NCI-H774 (cell line): ENCODE results near the gene FANCC.

Experiments
- DNase-seq: peaks from one replicate; lab custom pipeline; 2025; lab: John Stamatoyannopoulos, UW

FANCC gene

DNA sequence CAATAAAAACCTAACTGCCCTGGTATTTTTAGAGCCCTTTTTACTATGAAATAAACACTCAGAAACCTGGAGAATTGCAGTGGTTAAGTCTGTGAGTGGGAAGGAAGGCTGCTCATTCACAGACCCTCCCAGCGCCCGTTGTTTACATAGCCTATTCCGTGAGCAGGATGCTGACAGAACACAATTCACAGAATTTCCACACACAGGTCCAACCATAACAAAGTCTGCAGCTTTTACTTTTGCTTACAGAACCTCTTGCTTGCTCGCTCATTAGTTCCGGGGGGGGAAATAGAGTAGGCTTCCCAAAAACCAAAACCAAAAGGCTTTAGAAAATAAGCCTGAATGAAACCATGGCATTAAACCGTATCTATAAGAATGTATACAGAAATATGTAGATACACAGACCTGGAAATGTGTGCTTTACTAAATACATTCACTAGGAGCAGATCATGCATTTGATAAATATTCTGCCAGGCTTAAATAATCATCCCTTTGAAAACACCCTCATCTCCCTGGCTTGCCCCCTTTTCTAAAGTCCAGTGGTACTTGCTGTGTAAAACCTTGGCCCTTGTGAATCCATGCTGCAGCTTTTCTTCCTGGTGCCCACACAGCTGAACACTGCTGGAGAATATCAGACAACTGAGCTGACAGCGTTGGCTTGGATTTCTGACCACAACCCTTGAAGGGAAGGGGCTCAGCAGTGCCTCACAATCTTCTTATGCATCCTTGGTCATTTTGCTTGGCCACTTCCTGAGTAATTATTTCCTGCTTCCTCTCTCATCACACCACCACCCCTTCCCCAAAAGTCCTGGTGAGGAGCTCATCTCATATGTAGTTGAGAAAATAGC, 128.0 kb downstream of the FANCC start:
- no peak for DNase-seq

DNA sequence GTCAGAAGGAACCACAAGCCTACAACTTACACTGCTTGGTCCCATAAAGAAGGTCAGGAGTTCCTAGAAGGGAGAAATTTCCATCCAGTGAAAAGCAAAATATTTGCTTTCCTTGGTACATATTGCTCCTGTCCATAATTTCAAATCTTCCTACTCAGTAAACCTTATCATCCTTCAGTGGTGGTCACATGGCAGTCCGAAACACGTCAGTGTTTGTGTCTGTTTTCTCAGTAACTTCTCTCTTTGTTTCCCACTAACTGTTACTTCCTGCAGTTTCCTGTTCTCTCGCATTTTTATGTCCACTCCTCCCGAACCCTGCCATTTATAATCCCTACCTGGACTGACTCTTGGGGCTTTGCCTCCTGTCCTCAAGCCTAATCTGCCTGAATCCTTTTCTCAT, 129.1 kb downstream of the FANCC start:
- DNase-seq: no peak

DNA sequence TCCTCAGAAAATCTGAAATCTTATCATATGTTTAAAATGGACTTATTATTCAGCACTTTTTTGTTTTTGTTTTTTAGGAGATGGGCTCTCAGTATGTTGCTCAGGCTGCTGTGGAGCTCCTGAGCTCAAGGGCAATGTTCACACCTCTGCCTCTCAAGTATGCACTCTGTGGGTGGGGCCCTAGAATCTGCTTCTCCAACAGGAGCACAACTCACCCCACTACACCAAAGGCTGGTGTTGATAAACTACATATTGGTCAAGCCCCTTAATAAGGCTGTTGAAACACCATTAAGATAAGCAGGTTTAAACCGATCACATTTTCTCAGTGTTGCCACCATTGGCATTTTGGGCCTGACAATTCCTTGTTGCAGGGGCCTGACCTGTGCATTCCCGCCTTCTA, 131.6 kb downstream of the FANCC start:
- no peak for DNase-seq

DNA sequence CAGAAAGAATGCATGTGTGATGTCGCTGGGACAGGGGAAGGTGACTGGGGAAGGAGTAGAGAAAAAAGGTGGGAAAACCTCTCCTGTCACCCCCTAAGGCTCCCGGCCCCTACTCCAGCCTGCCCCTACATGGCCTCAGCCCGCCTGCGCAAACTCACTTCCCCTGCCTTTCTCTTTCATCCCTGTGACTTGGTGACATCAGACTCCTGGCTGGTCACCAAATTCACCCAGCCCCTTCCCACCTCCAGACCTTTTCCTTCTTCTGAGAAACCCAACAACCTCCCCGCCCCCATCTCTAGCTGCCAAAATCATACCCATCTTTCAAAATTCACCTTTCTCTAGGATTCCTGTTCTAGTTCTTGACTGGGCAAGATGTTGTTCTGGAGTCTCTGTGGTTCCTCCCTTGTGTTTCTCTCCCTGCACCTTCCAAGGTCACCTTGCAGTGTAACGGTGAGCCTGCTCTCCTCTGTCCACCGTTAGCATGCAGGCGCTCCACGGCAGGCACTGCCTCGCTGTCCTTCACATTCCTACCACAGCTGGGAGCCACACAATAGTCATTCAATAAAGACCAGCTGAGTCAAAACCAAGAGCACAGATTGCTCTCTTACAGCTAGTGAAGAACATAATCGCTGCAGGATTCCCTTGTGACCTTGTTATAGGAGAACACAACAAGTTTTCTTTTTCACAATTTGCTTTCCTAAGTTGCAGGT, 134.5 kb downstream of the FANCC start:
- DNase-seq: no peak

DNA sequence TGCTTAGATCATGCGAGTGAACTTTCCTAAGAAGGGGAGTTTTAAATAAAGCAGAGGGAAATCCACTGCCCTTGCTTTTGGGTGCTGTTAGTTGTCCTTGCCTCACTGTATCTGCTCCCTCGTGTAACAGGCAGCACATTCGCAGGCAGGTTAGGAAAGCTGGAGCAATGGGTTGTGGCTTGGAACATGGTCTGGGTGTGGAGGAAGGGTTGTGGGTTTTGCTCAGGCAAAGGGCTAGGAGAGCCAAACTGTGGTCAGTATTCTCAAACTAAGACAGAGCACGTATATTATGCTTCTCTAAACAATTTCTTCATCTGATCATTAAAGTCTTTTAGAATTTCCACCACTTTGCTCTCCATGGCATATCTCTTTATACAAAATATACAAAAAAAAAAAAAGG, 135.7 kb downstream of the FANCC start:
- DNase-seq: no peak

DNA sequence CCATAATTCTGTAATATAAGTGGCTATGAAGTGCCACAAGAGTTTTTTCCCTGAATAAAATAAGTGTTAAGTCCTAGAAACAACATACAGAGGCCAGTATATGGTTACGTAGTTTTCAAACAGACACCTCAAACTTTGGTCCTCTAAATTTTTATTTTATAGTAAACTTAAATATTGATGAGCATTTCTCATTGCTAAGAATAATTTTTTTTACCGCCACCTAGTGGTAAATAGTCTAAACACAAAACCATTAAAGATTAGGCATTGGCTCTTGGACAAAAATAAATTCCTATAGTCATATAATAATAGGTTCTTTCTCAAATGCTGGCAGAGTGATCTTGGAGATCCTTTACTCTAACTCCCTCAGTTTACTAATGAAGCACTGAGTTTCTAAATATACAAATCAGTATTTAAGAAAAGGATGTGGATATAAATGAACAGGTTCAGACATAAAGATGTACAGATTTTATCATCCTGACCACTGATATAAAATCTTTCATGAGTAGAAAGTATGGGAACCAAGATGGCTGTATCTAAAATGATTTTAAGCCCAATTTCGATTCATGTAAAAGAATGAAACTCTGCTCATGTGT, 136.2 kb downstream of the FANCC start:
- DNase-seq: no peak

DNA sequence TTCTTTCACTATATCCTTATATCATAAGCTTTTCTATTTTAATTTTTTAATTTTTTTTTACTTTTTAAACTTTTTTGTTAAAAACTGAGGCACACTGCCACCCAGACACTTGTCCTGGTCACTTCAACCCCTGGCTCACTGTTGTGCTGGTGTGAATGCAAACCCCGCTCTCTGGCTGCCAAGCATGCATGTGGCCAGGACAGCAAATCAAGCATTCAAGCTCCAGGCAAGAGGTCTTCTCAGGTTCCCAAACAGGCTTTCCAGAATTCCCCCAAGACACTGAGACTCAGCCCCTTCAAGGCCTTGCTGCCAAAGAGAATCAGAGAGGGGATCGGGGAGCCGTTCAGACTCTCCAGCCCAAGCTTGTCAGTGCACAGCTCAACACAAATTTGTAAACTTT, 139.9 kb downstream of the FANCC start:
- DNase-seq: no peak

DNA sequence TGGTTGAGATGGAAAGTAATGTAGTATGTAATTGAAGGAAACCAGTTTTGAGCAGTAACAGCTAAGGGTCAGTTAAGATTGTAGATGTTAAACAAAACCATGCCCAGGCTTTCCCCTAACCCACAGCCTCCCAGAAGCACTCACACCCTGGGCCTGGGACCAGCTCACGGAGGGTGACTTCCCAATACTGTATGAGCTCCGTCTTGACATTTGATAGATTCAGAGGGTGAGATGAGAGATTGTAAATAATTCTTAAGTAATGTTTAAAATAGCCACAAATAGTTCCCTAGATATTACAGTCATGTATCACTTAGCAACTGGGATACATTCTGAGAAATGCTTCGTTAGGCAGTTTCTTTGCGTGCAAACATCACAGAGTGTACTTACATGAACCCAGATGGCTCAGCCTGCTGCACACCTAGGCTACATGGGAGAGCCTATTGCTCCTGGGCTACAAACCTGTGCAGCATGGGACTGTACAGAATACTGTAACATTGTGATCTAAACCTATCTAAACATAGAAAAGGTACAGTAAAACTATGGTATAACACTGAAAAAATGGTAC, 140.7 kb downstream of the FANCC start:
- no peak for DNase-seq

DNA sequence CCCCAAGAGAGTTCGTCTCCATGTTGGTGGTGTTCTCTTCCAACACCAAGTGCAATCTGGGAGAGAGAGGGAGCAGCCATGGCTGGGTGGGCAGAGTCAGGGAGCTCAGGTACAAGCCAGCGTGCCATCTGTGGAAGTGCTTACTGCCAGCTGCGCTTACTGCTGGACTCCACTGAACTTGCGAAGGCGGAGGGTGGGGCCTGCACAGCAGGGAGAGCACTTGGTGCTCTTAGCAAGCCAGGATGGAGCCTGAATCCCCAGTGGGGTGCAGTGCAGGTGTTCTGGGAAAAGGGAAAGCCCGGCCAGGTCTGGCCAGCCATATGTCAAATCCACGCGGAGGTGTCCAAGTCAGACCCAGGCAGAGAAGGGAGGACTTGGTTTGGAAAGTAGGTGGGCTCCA, 142.0 kb downstream of the FANCC start:
- no peak for DNase-seq

DNA sequence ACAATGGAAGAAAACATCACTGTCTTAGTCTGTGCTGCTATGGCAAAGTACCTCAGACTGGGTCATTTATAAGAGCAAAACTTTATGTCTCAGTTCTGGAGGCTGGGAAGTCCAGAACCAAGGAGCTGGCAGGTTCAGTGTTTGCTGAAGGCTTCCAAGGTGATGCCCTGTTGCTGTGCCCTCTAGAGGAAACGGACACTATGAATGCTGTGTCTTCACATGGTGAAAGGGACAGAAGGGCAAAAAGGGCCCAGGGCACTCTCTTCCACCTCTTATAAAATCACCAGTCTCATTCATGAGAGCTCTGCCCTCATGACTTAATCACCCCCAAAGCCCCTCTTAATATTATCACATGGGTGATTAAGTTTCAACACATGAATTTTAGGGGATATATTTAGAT, 143.5 kb downstream of the FANCC start:
- DNase-seq: no peak

DNA sequence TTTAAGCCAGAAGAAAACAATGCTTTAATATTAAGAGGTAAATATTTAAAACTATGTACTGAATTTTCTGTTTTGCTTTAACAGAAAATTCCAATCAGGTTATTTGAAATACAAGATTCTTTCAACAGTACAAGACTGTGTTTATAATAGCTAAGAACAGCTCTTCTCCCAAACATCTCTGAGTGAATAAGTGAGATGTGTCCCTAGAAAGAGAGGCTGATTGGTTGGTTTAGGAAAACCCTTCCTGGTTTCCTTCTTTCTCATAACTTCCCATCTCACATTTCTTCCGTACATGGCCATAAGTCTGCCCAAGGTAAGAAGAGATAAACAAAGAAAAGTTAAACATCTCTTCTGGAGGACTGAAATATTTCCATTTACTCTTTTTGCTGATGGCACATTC, 145.9 kb downstream of the FANCC start:
- no peak for DNase-seq

DNA sequence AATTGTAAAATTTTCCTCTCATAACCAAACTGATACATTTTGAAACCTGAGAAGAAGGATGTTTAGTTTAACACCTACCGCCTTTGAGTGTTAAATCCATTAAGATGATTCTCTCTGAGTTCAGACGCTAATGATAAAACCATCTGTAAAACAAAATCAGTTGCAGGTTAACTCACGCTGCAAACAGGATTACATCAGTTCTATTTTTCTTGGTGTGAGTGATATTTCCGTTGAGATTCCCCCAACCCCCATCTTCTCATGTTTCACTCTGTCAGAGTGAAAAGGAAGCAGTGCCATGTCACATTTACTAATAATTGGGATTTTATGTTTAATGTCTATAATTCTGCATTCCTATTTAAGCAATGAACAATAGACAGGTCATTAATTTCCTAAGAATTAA, 146.5 kb downstream of the FANCC start:
- no peak for DNase-seq

DNA sequence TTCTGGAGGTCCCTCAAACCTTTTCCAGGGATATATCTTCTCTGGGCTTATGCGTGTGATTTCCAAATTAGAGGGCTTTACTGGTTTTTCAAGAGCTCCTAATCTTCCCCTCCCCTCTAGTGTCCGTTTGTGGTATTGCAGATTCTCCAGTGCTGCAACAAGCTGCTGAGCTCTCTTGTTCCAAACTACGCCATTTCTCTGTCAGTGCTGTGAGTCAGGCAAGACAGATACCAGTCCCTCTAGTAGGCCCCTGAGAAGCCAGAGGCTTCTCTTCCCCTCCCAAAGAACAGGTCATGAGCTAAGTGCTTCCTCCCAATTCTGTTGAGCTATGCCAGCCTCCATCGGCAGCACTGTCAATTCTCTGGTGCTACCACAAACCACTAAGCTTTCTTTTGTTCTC, 149.5 kb downstream of the FANCC start:
- DNase-seq: peak; percentile 10

DNA sequence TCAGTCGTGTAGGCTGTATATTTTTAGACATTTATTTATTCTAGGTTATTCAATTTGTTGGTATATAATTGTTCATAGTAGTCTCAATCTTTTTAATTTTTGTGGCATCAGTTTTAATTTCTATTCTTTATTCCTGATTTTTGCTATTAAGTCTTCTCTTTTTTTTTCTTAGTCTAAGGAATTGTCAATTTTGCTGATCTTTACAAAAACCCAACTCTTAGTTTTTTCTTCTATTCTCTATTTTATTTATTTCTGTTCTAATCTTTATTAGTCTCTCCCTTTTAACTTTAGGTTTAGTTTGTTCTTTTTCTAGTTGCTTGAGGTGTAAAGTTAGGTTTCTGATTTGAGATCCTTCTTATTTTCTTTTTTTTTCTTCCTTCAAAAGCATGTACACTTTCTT, 152.5 kb downstream of the FANCC start:
- no peak for DNase-seq

DNA sequence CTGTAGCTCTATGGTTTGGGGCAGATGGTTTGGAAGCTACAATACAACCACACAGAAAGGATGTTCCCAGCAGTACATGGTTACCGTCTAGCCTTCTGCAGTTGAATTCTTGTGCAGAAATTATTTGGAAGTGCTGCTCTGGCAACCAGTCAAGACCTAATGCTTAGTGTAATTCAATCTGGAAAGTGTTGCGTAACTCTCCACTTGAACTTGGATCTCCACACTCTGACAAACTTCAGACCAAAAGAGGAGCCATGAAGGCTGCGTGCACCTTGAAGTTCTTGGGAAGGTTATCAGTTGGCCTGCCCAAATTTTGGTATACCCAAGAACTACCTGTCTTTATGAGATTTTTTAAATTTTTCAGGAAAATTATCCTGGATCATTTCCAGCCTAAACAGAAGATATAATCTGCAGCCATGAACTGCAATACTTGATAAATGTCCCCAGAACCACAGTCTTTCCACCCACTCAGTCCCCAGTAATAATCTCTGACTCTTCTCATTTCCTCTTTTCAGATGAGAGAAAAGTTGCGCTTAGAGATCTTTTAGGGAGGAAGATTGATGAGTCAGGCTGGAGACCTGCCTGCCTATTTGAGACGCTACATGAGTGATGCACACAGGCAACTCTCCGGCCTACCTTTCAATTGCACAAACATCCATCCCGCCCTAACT, 159.9 kb downstream of the FANCC start:
- no peak for DNase-seq

DNA sequence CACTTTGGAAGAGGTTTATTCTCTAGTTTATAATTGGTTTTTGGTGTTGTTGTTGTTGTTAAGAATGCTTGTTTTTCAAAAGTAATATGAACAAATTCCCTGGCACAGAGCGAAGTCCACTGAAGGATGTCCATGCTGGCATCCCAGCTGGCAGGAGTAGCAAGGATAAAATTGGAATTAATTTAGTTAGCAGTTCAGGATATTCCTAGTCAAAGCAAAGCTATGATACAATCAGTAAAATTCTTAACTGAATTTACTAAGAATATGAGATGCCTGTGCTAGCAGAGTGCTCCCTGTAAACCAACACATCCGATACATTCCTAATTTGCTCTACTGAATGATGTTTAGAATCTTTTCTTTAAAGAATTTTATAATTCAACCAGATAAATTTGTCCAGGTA, 161.4 kb downstream of the FANCC start:
- no peak for DNase-seq

DNA sequence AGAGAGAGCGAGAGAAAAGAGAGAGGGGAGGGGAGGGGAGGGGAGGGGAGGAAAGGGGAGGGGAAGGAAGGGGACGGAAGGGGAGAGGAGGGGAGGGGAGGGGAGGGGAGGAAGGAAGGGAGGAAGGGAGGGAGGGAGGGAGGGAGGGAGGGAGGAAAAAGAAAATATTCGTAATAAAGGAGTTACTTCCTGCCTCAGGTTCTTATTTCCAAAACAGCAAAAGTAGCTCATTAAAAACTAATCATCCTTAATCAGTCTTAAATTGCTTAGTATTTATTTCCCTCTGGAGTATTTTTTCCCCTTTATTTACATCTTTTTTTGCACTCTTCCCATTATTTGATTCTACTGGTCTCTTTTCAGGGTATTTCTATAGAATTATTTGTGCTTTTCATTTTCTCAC, 162.3 kb downstream of the FANCC start:
- DNase-seq: no peak

DNA sequence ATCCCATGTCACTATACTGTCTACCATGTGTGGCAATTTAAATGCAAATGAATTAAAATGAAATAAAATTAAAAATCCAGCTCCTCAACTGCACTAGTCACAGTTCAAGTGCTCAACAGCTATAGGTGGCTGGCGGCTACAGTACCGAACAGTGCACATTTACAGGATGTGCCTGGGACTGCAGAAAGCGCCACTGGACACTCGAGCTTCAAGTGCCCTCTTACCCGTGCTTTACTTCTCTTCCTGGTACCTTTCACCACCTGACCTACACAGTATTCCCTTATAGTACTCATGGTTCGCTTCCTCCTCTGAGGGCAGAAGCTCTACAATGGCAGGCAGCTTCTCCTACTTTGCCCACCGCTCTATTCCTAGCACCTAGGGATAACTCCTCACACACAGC, 166.6 kb downstream of the FANCC start:
- DNase-seq: no peak

DNA sequence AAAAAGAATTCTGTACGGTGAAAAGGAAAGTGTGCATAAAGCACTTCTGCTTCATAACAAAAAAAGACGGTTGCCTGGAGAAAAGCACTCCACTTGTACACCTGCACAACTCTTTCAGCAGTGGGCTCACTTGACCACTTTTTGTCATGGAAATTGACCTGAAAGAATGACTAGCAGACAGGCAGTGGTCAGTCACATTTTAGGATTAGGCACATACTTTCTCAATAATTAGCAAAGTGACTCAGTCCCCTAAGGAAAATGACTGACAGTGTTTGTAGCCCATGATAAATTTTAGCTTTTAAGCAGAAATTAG, 169.3 kb downstream of the FANCC start:
- no peak for DNase-seq

DNA sequence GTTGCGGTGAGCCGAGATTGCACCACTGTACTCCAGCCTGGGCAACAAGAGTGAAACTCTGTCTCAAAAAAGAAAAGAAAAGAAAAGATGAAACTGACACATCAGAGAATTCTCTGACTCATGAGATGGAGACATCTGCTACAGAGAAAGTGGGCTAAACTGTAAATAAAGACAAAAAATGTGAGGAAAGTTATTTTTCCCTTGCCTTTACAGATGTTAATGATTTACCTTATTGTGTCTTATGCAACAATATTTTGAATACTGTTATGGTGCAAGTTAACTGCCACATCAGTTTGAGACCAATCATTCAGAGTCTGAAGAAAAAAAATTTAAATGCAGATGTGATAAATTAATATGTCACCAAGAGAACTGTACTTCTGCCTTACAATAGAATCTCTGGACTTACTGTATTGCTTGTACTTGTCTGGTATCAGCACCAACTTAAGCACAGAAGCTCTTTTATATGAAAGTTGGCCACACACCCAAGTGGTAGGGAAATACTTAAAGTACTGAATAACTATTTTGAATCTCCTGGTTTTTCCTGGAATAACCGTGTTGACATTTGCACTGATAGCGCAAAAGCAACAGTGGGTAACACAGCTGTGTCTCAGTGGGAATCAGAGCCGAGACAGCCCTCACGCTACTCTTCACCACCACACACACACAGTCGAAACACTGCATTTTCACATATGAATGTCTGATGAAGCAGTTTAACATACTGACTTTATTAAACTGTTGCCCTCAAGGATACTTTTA, 169.9 kb downstream of the FANCC start:
- no peak for DNase-seq

DNA sequence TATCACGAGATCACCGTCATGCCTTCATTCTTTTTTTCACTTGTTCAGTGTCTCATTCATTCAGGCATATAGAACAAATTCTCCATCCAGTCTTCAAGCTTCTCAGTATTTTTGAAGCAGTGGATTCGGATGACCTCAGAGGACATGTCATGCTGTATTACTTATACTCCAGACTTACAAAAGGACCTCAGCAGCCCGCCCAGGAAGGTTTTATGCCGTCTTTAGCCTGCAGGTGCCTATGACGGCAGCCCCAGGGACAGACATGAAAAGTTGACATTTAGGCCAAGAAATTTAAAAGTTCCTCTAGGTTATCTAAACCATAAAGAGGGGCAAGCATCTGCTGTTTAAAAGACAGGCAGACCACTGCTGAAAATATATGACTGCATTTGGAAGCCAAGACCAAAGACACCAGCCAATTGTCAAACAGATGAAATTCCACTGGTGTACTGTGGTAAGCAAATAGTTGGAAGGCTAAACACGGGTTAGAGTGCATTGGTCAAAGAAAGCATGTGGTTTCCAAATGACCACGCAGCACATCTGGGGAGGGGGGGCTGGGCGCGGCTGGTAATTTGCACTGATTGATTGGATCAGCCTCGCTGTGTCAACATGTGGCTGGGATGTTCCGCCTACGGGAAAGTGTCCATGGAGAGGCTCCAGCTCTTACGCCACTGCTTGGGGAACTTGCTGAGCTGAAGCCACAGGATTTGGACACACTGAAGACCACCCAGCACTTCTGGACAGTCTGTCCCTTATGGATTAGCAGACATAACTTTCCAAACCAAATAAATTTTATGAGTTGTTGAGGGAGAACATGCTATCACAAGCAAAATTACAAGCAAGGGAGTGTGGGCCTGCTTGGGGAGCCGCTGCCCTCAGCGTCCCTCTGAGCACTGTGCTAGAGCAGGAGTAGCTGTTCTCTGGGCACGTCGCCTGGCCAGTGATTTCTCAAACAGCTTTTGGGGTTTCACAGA, 173.6 kb downstream of the FANCC start:
- DNase-seq: no peak
